Gastrocnemius medialis (tissue), 4 donors: ENCODE measurements around the gene GPATCH8. TPM values are rescaled to one million over a fixed set of nuclear protein-coding genes. Genes with fewer than 3 reads are reported as not detected.
A peak's percentile ranks its signal among the peaks of the same experiment; 100 is the strongest.

Experiments used
- ATAC-seq, 2 donors: fragments of 150-250 bp; one replicate each; pipeline ENCODE4 v1.9.1; 2016
- DNase-seq, 2 donors: peaks; one replicate each; pipeline ENCODE4 v3.0.0-alpha.2; 2019
- H3K27ac ChIP-seq, 4 donors: fragments of 200-600 bp; sonication (generic); 1 replicate in 1 of 4; 2 replicates in 3 of 4; pipeline ENCODE4 v1.5.1; 2016 to 2018; ENCODE audit warnings: mild to moderate bottlenecking in 2 of 4, moderate library complexity in 1 of 4
- H3K27me3 ChIP-seq, 3 donors: fragments of 200-600 bp; sonication (generic) in 2 of 3; 1 replicate in 1 of 3; 2 replicates in 2 of 3; pipeline versions ENCODE4 v1.5.1 to v1.6.0; 2016 to 2019; ENCODE audit warnings: mild to moderate bottlenecking in 1 of 3, moderate library complexity in 1 of 3
- H3K36me3 ChIP-seq, 2 donors: fragments of 200-600 bp; sonication (generic) in 1 of 2; one replicate each; pipeline ENCODE4 v1.5.1; 2017 to 2018
- H3K4me1 ChIP-seq, 2 donors: fragments of 200-600 bp; sonication (generic) in 1 of 2; one replicate each; pipeline ENCODE4 v1.5.1; 2016 to 2017; ENCODE audit warnings: mild to moderate bottlenecking in 2 of 2
- H3K4me3 ChIP-seq, 4 donors: fragments of 200-600 bp; sonication (generic) in 3 of 4; 1 replicate in 1 of 4; 2 replicates in 3 of 4; pipeline ENCODE4 v1.5.1; 2016 to 2019; ENCODE audit warnings: mild to moderate bottlenecking in 2 of 4
- H3K9me3 ChIP-seq, 3 donors: fragments of 200-600 bp; sonication (generic) in 2 of 3; 1 replicate in 1 of 3; 2 replicates in 2 of 3; pipeline ENCODE4 v1.5.1; 2016 to 2019
- CTCF ChIP-seq, 5 experiments: fragments of 450-650 bp in 3 of 5; fragments of 200-600 bp in 2 of 5; sonication (generic) in 2 of 5; IDR thresholded peaks in 4 of 5; conservative IDR thresholded peaks in 1 of 5; 1 replicate in 4 of 5; 2 replicates in 1 of 5; pipeline ENCODE4 v1.5.1; 2016 to 2019; ENCODE audit warnings: antibody characterized with exemption in 5 of 5, mild to moderate bottlenecking in 3 of 5, moderate library complexity in 3 of 5
- POLR2A ChIP-seq, 2 donors: fragments of 450-650 bp; IDR thresholded peaks; one replicate each; pipeline ENCODE4 v1.6.1; 2017; ENCODE audit warnings: antibody characterized with exemption in 2 of 2, mild to moderate bottlenecking in 2 of 2, moderate library complexity in 2 of 2
- in situ Hi-C, 4 donors: fragments of 200-750 bp; cut with MboI; loops; one replicate each; pipeline versions ENCODE4 v1.15.0 to v1.8.0; 2017; ENCODE audit warnings: low sequenced_read_pairs in 4 of 4
- intact Hi-C: fragments of 100-400 bp; cut with DNase I; formaldehyde crosslinking; loops from one replicate; pipeline ENCODE4 v1.15.1; 2023; ENCODE audit warnings: low total_unique reads
- total RNA-seq, 4 donors: library from RNA; depleted of rRNA; stranded (reverse); fragments of >200 nt; gene quantifications; one replicate each; pipeline versions ENCODE4 v1.1.0 to v1.2.3, GENCODE V29; 2016

The GPATCH8 gene
- total RNA-seq, 4 donors from 2014 or later, result 39.9 to 75.1 (median 50.8) TPM

DNA sequence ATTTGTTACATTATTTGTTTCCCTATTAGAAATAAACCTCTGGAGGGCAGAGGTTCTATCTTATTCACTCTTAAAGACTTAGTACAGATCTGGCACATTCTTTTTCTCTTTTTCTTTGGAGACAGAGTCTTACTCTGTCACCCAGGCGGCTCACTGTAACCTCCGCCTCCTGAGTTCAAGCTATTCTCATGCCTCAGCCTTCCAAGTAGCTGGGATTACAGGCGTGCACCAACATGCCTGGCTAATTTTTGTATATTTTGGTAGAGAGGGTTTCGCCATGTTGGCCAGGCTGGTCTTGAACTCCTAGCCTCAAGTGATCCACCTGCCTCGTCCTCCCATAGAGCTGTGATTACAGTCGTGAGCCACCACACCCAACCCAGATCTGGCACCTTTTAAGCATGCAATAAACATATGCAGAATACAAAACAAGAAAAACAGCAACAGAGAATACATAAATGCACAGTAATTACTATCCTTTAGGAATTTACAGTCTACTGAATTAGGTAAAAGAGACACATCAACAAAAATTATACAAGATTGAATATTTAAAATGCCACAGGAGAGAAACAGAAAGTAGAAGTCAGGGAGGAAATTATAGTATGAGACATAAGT, 52.1 kb downstream of the GPATCH8 start:
- H3K27me3 ChIP-seq, result no peaks in the 10 kb centered on the region
- intact Hi-C loops, result no loop called here
- in situ Hi-C loops, result no loop called here
- H3K27ac ChIP-seq, result peak overlapping the region in 1 of 4 donors; percentile 10
- no peaks in the 10 kb centered on the region for H3K36me3 ChIP-seq
- H3K9me3 ChIP-seq, result no peaks in the 10 kb centered on the region
- H3K4me1 ChIP-seq, result no peaks in the 10 kb centered on the region
- no peak overlapping the region for H3K4me3 ChIP-seq
- DNase-seq, result no peak
- no peak for TF ChIP-seq POLR2A (IDR thresholded peaks at IDR 0.05)
- TF ChIP-seq CTCF (IDR thresholded peaks at IDR 0.05 in 4 of 5, conservative IDR thresholded peaks at IDR 0.05 in 1 of 5), result no peak
- no peak for ATAC-seq

GRCh38 chr17:44448412-44448811, 54.8 kb downstream of the GPATCH8 start:
- intact Hi-C loops (no loop called here), in situ Hi-C loops (no loop called here)
- DNase-seq (no peak), ATAC-seq (no peak)
- H3K27me3 ChIP-seq, result no peaks in the 10 kb centered on the region
- no peaks in the 10 kb centered on the region for H3K9me3 ChIP-seq
- no peaks in the 10 kb centered on the region for H3K36me3 ChIP-seq
- peak overlapping the region in 1 of 4 donors; percentile 19 for H3K27ac ChIP-seq
- TF ChIP-seq POLR2A (IDR thresholded peaks at IDR 0.05), result no peak
- TF ChIP-seq CTCF (IDR thresholded peaks at IDR 0.05 in 4 of 5, conservative IDR thresholded peaks at IDR 0.05 in 1 of 5), result no peak
- H3K4me3 ChIP-seq, result no peak overlapping the region
- no peaks in the 10 kb centered on the region for H3K4me1 ChIP-seq

GRCh38 chr17:44444735-44445105, 58.5 kb downstream of the GPATCH8 start:
- Histone ChIP-seq H3K4me3 (no peak overlapping the region), H3K4me1 (peaks cover 15 to 16% of the 10 kb centered on the region in 2 donors), H3K9me3 (no peaks in the 10 kb centered on the region), H3K27me3 (no peaks in the 10 kb centered on the region), H3K27ac (peak overlapping the region; percentile 35 to 52 (median 40)), H3K36me3 (no peaks in the 10 kb centered on the region)
- intact Hi-C loops, result no loop called here
- in situ Hi-C loops, result no loop called here
- no peak for DNase-seq
- peak in 1 of 2 donors; percentile 37 for ATAC-seq
- TF ChIP-seq CTCF (IDR thresholded peaks at IDR 0.05 in 4 of 5, conservative IDR thresholded peaks at IDR 0.05 in 1 of 5) (no peak), POLR2A (IDR thresholded peaks at IDR 0.05) (no peak)

DNA sequence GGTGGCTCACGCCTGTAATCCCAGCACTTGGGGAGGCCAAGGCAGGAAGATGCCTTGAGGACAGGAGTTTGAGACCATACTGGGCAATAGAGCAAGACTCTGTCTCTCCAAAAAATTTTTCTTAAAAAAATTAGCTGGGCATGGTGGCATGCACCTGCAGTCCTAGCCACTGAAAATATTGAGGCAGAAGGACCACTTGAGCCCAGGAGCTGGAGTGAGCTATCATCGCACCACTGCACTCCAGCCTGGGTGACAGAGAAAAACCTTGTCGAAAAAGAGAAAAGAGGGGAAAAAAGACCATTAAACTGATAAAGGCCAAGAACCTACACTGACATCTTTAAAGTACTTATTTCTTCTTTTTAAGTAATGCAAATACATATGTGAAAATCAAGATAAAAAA, 60.4 kb downstream of the GPATCH8 start:
- in situ Hi-C loops (no loop called here), intact Hi-C loops (no loop called here)
- Histone ChIP-seq H3K4me3 (no peak overlapping the region), H3K4me1 (peaks cover 32 to 35% of the 10 kb centered on the region in 2 donors), H3K27ac (peak overlapping the region; percentile 21 to 90 (median 36)), H3K36me3 (no peaks in the 10 kb centered on the region), H3K9me3 (no peaks in the 10 kb centered on the region), H3K27me3 (no peaks in the 10 kb centered on the region)
- no peak for ATAC-seq
- no peak for DNase-seq
- TF ChIP-seq CTCF (IDR thresholded peaks at IDR 0.05 in 4 of 5, conservative IDR thresholded peaks at IDR 0.05 in 1 of 5) (no peak), POLR2A (IDR thresholded peaks at IDR 0.05) (no peak)

GRCh38 chr17:44439168-44439567, 64.0 kb downstream of the GPATCH8 start:
- intact Hi-C loops, result no loop called here
- peak; percentile 69 to 76 for ATAC-seq

More at GRCh38 chr17:44439168-44439567, 64.0 kb downstream of the GPATCH8 start:
- peak overlapping the region in 3 of 4 donors; percentile 5 to 18 (median 16) for H3K4me3 ChIP-seq
- no peaks in the 10 kb centered on the region for H3K27me3 ChIP-seq
- TF ChIP-seq POLR2A (IDR thresholded peaks at IDR 0.05), result no peak
- TF ChIP-seq CTCF (IDR thresholded peaks at IDR 0.05 in 4 of 5, conservative IDR thresholded peaks at IDR 0.05 in 1 of 5), result no peak
- in situ Hi-C loops, result no loop called here
- no peaks in the 10 kb centered on the region for H3K9me3 ChIP-seq
- H3K36me3 ChIP-seq, result peaks cover 0 to 13% of the 10 kb centered on the region in 2 donors
- no peak for DNase-seq
- H3K4me1 ChIP-seq, result peaks cover 53 to 56% of the 10 kb centered on the region in 2 donors
- peak overlapping the region; percentile 84 to 94 (median 89) for H3K27ac ChIP-seq
